Trophoblast cell (in vitro differentiated cells and primary cell): Measurements from ENCODE around the gene BCL2L12.
A peak's percentile ranks its signal among the peaks of the same experiment; 100 is the strongest.
"Not testable (repeated sequence)": the region's sequence is repeated elsewhere in the genome, so short reads cannot be mapped to it uniquely, and the experiment has no call there.

Experiments used
- DNase-seq, 2 donors: peaks; one replicate each; pipeline ENCODE4 v3.0.0-alpha.2; 2016
- H2AFZ ChIP-seq: 2 replicates; pipeline ENCODE4 v1.6.1; 2013; ENCODE audit warnings: low read length, moderate library complexity, mild to moderate bottlenecking; ENCODE audit not compliant: insufficient read depth, poor library complexity
- H2AK5ac ChIP-seq: 2 replicates; pipeline ENCODE4 v1.6.1; 2013; ENCODE audit warnings: mild to moderate bottlenecking, low read length
- H2BK120ac ChIP-seq: 2 replicates; pipeline ENCODE4 v1.6.1; 2013; ENCODE audit warnings: low read length, mild to moderate bottlenecking, moderate library complexity; ENCODE audit not compliant: insufficient read depth, poor library complexity
- H2BK12ac ChIP-seq: 2 replicates; pipeline ENCODE4 v1.6.1; 2013; ENCODE audit warnings: mild to moderate bottlenecking, low read length, moderate library complexity
- H2BK5ac ChIP-seq: 2 replicates; pipeline ENCODE4 v1.6.1; 2013; ENCODE audit warnings: low read length, low read depth, moderate library complexity, mild to moderate bottlenecking; ENCODE audit not compliant: poor library complexity
- H3K14ac ChIP-seq: 2 replicates; pipeline ENCODE4 v1.6.1; 2013; ENCODE audit warnings: mild to moderate bottlenecking, low read length
- H3K18ac ChIP-seq: 2 replicates; pipeline ENCODE4 v1.6.1; 2013; ENCODE audit warnings: mild to moderate bottlenecking, low read length
- H3K23ac ChIP-seq: 2 replicates; pipeline ENCODE4 v1.6.1; 2013; ENCODE audit warnings: low read length
- H3K27ac ChIP-seq: 2 replicates; pipeline ENCODE4 v1.5.1; 2013; ENCODE audit warnings: low read depth, mild to moderate bottlenecking, inconsistent platforms, low read length, moderate library complexity
- H3K27me3 ChIP-seq: 2 replicates; pipeline ENCODE4 v1.6.1; 2013; ENCODE audit warnings: inconsistent platforms, mild to moderate bottlenecking, low read length, moderate library complexity; ENCODE audit not compliant: insufficient read depth
- H3K36me3 ChIP-seq, 2 experiments: 1 replicate in 1 of 2; 2 replicates in 1 of 2; pipeline ENCODE4 v1.6.1; 2013; ENCODE audit warnings: low read length in 2 of 2, mild to moderate bottlenecking in 2 of 2, moderate library complexity in 1 of 2; ENCODE audit not compliant: insufficient read depth in 2 of 2, control insufficient read depth in 1 of 2
- H3K4ac ChIP-seq: 2 replicates; pipeline ENCODE4 v1.6.1; 2013; ENCODE audit warnings: low read depth, mild to moderate bottlenecking, low read length, moderate library complexity
- H3K4me1 ChIP-seq, 2 experiments: 1 replicate in 1 of 2; 2 replicates in 1 of 2; pipeline ENCODE4 v1.6.1; 2013; ENCODE audit warnings: low read length in 2 of 2, mild to moderate bottlenecking in 2 of 2, moderate library complexity in 1 of 2; ENCODE audit not compliant: insufficient read depth in 2 of 2, control insufficient read depth in 1 of 2
- H3K4me2 ChIP-seq: 2 replicates; pipeline ENCODE4 v1.6.1; 2013; ENCODE audit warnings: inconsistent platforms, mild to moderate bottlenecking, low read length, moderate library complexity
- H3K4me3 ChIP-seq: 2 replicates; pipeline ENCODE4 v1.5.1; 2013; ENCODE audit warnings: mild to moderate bottlenecking, low read depth, low read length, inconsistent platforms
- H3K79me1 ChIP-seq: one replicate; pipeline ENCODE4 v1.6.1; 2013; ENCODE audit warnings: low read length
- H3K79me2 ChIP-seq: 2 replicates; pipeline ENCODE4 v1.6.1; 2013; ENCODE audit warnings: low read length, mild to moderate bottlenecking; ENCODE audit not compliant: control insufficient read depth, insufficient read depth, poor library complexity
- H3K9ac ChIP-seq: 2 replicates; pipeline ENCODE4 v1.6.1; 2013; ENCODE audit warnings: mild to moderate bottlenecking, low read length
- H3K9me3 ChIP-seq: 2 replicates; pipeline ENCODE4 v1.6.1; 2013; ENCODE audit warnings: low read depth, mild to moderate bottlenecking, control low read depth, inconsistent platforms, low read length; ENCODE audit not compliant: insufficient read depth
- H4K12ac ChIP-seq: 2 replicates; pipeline ENCODE4 v1.6.1; 2013; ENCODE audit warnings: low read depth, mild to moderate bottlenecking, low read length, moderate library complexity
- H4K8ac ChIP-seq: 2 replicates; pipeline ENCODE4 v1.6.1; 2013; ENCODE audit warnings: low read depth, mild to moderate bottlenecking, low read length, moderate library complexity
- H4K91ac ChIP-seq: one replicate; pipeline ENCODE4 v1.6.1; 2013; ENCODE audit warnings: low read depth, mild to moderate bottlenecking, low read length, moderate library complexity
- WGBS: extraction: QIAGEN DNeasy Blood & Tissue Kit; methylation state at CpG from one replicate; pipeline ENCODE4 v1.1.7; 2013; ENCODE audit warnings: missing lambda C conversion rate; ENCODE audit not compliant: insufficient read length, insufficient coverage; ENCODE audit errors: extremely low coverage; 5-methylcytosine and 5-hydroxymethylcytosine counted together

Gene BCL2L12

DNA sequence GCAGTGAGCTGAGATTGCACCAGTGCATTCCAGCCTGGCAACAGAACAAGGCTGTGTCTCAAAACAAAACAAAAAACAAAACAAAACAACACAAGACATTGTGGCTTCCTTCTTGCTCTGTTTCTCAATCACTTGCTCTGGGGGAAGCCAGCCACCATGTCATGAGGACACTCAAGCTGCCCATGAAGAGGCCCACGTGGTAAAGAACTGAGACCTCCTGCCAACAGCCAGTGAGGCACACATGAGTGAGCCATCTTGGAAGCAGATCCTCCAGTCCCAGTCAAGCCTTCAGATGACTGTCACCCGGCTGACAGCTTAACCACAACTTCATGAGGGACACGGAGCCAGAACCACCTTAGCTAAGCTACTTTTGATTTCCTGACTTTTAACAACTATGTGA lies 50.4 kb downstream of the BCL2L12 start:
- Histone ChIP-seq H2BK5ac (no peak overlapping the region), H2AK5ac (no peak overlapping the region), H2BK12ac (no peak overlapping the region), H2AFZ (no peak overlapping the region), H3K36me3 (no peaks in the 10 kb centered on the region), H3K4ac (no peak overlapping the region), H3K27me3 (no peaks in the 10 kb centered on the region), H2BK120ac (no peak overlapping the region), H3K9ac (no peak overlapping the region), H4K12ac (no peak overlapping the region), H3K9me3 (no peaks in the 10 kb centered on the region), H3K4me2 (no peak overlapping the region), H3K4me3 (no peak overlapping the region), H3K23ac (no peak overlapping the region), H4K8ac (no peak overlapping the region), H3K79me1 (no peaks in the 10 kb centered on the region), H3K4me1 (peaks cover 6 to 7% of the 10 kb centered on the region in 2 experiments), H3K14ac (no peak overlapping the region), H3K79me2 (no peaks in the 10 kb centered on the region), H3K18ac (no peak overlapping the region), H3K27ac (no peak overlapping the region), H4K91ac (no peak overlapping the region)
- DNase-seq = peak; percentile 7 to 9
- WGBS = no CpG with 5 or more reads among the region's 3 CpGs

DNA sequence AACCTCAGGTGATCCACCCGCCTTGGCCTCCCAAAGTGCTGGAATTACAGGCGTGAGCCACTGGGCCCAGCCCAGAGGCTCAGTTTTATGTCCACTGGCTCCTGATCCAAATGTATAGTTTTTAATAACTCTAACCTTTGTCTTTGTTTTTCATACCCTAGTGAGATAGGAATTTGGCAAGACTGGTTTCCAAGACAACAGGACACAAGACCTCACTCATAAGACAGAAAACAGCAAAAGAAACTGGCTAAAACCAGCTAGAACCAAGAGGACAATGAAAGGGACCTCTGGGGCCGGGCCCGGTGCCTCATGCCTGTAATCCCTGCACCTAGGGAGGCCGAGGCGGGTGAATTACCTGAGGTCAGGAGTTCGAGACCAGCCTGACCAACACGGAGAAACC lies 52.8 kb downstream of the BCL2L12 start:
- H3K27ac ChIP-seq = no peak overlapping the region
- no peaks in the 10 kb centered on the region for H3K79me2 ChIP-seq
- H3K4me3 ChIP-seq = no peak overlapping the region
- H4K8ac ChIP-seq = no peak overlapping the region
- H2BK120ac ChIP-seq = no peak overlapping the region
- H2BK12ac ChIP-seq = no peak overlapping the region
- H3K36me3 ChIP-seq = no peaks in the 10 kb centered on the region
- no peak overlapping the region for H4K91ac ChIP-seq
- H2AFZ ChIP-seq = no peak overlapping the region
- no peak overlapping the region for H3K18ac ChIP-seq
- peak; percentile 40 to 70 for DNase-seq
- H2BK5ac ChIP-seq = no peak overlapping the region
- no peaks in the 10 kb centered on the region for H3K79me1 ChIP-seq
- H3K4me2 ChIP-seq = no peak overlapping the region
- no peak overlapping the region for H3K14ac ChIP-seq
- WGBS = no CpG with 5 or more reads among the region's 8 CpGs
- no peaks in the 10 kb centered on the region for H3K27me3 ChIP-seq
- H3K23ac ChIP-seq = no peak overlapping the region
- H3K4ac ChIP-seq = no peak overlapping the region
- H3K4me1 ChIP-seq = peaks cover 3 to 4% of the 10 kb centered on the region in 2 experiments
- H3K9me3 ChIP-seq = no peaks in the 10 kb centered on the region
- H2AK5ac ChIP-seq = no peak overlapping the region
- no peak overlapping the region for H4K12ac ChIP-seq
- H3K9ac ChIP-seq = no peak overlapping the region

DNA sequence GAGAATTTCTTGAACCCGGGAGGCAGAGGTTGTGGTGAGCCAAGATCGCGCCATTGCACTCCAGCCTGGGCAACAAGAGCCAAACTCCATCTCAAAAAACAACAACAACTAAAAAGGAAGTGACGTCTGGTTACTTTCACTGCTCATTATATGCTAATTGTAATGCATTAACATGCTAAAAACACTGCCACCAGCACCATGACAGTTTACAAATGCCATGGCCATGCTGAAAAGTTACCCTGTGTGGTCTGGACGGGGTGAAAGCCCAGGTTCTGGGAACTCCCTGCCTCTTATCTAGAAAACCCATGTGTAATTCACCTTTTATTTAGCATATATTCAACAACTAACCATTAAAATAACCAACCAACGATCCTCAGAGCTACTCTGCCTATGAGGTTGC lies 53.3 kb downstream of the BCL2L12 start:
- Histone ChIP-seq H3K4me2 (no peak overlapping the region), H4K91ac (no peak overlapping the region), H3K79me2 (no peaks in the 10 kb centered on the region), H3K4me1 (no peaks in the 10 kb centered on the region), H3K27ac (no peak overlapping the region), H2BK12ac (no peak overlapping the region), H3K23ac (no peak overlapping the region), H3K79me1 (no peaks in the 10 kb centered on the region), H4K8ac (peak overlapping the region; percentile 45), H2BK120ac (no peak overlapping the region), H2BK5ac (no peak overlapping the region), H3K9me3 (no peaks in the 10 kb centered on the region), H2AK5ac (no peak overlapping the region), H3K4ac (no peak overlapping the region), H3K4me3 (no peak overlapping the region), H2AFZ (no peak overlapping the region), H4K12ac (no peak overlapping the region), H3K18ac (no peak overlapping the region), H3K14ac (no peak overlapping the region), H3K9ac (no peak overlapping the region), H3K27me3 (no peaks in the 10 kb centered on the region), H3K36me3 (no peaks in the 10 kb centered on the region)
- no peak for DNase-seq
- WGBS = 100% methylated on average over 1 of the region's 6 CpGs

DNA sequence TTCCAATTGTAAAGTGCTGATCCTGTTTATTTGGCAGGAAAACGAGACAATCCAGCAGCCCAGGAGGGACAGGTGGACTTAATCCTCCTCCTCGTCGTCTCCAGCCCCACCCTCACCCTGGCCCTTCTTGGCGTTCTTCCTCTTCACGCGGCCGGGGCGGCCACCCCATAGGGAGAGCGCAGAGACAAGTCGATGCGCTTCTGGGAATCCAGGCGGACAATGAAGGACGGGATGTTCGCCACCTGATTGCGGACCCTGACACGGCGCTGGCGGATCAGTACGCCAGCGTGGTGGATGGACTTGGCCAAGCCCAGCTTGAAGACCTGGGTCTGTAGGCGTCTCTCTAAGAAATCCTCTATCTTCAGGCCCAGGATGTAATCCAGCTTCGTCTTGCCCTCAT lies 53.7 kb downstream of the BCL2L12 start:
- not testable (repeated sequence) for H3K9me3 ChIP-seq, H3K79me1 ChIP-seq, H3K4me3 ChIP-seq, H4K12ac ChIP-seq, H2BK5ac ChIP-seq, H3K4ac ChIP-seq, H3K4me2 ChIP-seq, H3K27me3 ChIP-seq, H2AFZ ChIP-seq, H2AK5ac ChIP-seq, H4K8ac ChIP-seq, H3K36me3 ChIP-seq, H3K14ac ChIP-seq, H3K9ac ChIP-seq, H2BK12ac ChIP-seq, H3K79me2 ChIP-seq, H3K27ac ChIP-seq, H3K23ac ChIP-seq, H2BK120ac ChIP-seq, H3K18ac ChIP-seq, DNase-seq, H3K4me1 ChIP-seq, H4K91ac ChIP-seq
- no CpG with 5 or more reads among the region's 22 CpGs for WGBS
